ENCODE measurements around the gene CPEB2. TPM values are rescaled to one million over a fixed set of nuclear protein-coding genes. Genes with fewer than 3 reads are reported as not detected.

Gene CPEB2
- 10 to 100 TPM; 23.2 to 38.5 (median 26.5) TPM for total RNA-seq

DNA sequence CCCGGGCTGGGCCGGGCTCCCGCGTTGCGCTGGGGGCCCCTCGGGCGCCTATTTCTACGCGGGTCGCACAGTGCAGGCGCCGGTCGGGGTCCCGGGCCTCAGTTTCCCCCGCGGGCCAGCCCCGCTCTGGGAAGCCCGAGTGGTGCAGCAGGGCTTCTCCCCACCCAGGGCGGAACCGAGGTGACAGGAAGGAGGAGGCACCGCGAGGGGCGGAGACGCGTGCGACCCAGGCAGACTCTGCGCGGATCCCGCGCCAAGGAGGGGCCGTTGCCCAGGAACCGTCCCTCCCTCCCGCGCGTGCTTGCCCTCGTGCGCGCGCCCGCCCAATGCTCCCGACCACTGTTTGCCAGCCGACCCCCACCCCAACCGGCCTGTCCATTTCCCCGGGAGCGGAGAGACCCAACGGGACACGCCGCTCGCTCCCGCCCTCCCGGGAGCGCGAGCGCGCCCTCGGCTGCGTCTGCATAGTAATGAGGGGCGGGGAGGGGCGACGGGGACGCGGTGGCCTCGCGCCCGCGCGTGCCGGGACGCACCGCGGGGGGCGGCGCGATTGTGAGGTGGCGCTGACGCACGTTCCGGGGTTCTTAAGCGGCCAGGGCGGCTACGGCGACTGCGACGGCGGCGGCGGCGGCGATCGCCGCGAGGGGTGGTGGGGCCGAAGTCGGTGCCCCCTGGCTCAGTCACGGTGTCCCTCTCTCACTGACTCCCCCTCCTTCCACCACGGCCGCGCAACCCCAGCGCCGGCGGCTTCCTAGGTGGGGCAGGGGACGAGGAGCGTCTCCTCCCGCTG, at the start of gene CPEB2:
Gene CPEB2 (plus strand): TSS at position 613 of the 790 bp plus-strand sequence. CDS start 193 bp downstream, outside the sequence.
- peak; percentile 96 for DNase-seq
- in situ Hi-C loops (cut with MboI; ENCODE audit: low pct_ligation_motif_present in 1 of 4, low pct_unique_long_range_greater_than_20kb in 1 of 4, low sequenced_read_pairs in 3 of 4) = loop anchor here in 2 of 4 donors (25.0 kb wide), 2 partner anchors 460 to 1365 kb away; partner anchors contain the start of genes BOD1L1 (in 1 of the 2) and CC2D2A (in 1 of the 2)
- Histone ChIP-seq H3K27ac (peak within 1 kb of the TSS; percentile 99 to 100 (median 100)), H3K4me3 (peak within 1 kb of the TSS; percentile 85 to 97 (median 89)), H3K36me3 (no peaks in the 10 kb centered on the region), H3K9me3 (no peaks in the 10 kb centered on the region), H3K27me3 (no peaks in the 10 kb centered on the region), H3K4me1 (peaks cover 0 to 23% (median 17%) of the 10 kb centered on the region in 4 donors)
- TF ChIP-seq EP300 (IDR thresholded peaks at IDR 0.05; ENCODE audit: low read depth) (peak; percentile 74), POLR2AphosphoS5 (IDR thresholded peaks at IDR 0.05) (peak; percentile 98 to 99 (median 99)), POLR2A (IDR thresholded peaks at IDR 0.05) (peak; percentile 98)
- TF ChIP-seq, protein P1, sequence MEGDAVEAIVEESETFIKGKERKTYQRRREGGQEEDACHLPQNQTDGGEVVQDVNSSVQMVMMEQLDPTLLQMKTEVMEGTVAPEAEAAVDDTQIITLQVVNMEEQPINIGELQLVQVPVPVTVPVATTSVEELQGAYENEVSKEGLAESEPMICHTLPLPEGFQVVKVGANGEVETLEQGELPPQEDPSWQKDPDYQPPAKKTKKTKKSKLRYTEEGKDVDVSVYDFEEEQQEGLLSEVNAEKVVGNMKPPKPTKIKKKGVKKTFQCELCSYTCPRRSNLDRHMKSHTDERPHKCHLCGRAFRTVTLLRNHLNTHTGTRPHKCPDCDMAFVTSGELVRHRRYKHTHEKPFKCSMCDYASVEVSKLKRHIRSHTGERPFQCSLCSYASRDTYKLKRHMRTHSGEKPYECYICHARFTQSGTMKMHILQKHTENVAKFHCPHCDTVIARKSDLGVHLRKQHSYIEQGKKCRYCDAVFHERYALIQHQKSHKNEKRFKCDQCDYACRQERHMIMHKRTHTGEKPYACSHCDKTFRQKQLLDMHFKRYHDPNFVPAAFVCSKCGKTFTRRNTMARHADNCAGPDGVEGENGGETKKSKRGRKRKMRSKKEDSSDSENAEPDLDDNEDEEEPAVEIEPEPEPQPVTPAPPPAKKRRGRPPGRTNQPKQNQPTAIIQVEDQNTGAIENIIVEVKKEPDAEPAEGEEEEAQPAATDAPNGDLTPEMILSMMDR (IDR thresholded peaks at IDR 0.05) = no peak
- intact Hi-C loops (cut with DNase I; ENCODE audit: low total_unique reads) = no loop called here
- WGBS, 2 donors (ENCODE audit: low coverage in 1 of 2) = 0% methylated on average over 59 of the region's 104 CpGs; no CpG with 5 or more reads in 1 of the 2 donors

DNA sequence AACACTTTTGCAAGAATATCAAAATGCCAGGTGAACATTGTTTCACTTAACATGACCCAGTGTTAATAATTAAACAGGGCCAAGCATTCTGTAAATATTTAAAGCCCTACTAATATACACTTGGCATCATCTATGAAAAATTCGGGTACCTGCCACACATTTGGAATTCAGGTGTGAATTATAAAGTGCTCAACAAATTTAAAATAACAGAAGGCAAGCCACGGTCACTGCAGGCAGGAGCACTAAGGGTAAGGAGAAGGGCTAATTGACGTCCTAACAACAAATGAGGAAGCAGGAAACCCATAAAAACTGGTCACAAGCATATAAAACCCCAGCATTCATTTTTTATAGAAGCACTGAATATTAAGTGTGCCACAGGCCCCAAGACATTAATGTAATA, 43.8 kb upstream of the CPEB2 start:
- no peak for DNase-seq
- intact Hi-C loops (cut with DNase I; ENCODE audit: low total_unique reads) (no loop called here), in situ Hi-C loops (cut with MboI; ENCODE audit: low pct_ligation_motif_present in 1 of 4, low pct_unique_long_range_greater_than_20kb in 1 of 4, low sequenced_read_pairs in 3 of 4) (no loop called here)
- Histone ChIP-seq H3K36me3 (no peaks in the 10 kb centered on the region), H3K27me3 (no peaks in the 10 kb centered on the region), H3K27ac (no peak overlapping the region), H3K4me1 (no peaks in the 10 kb centered on the region), H3K9me3 (no peaks in the 10 kb centered on the region), H3K4me3 (no peak overlapping the region)
- TF ChIP-seq, protein P1 (IDR thresholded peaks at IDR 0.05) = no peak
- no peak for TF ChIP-seq POLR2A (IDR thresholded peaks at IDR 0.05)
- TF ChIP-seq EP300 (IDR thresholded peaks at IDR 0.05; ENCODE audit: low read depth) = no peak
- TF ChIP-seq POLR2AphosphoS5 (IDR thresholded peaks at IDR 0.05) = no peak
- 14 to 33% methylated on average over 3 of the region's 3 CpGs for WGBS, 2 donors (ENCODE audit: low coverage in 1 of 2)

DNA sequence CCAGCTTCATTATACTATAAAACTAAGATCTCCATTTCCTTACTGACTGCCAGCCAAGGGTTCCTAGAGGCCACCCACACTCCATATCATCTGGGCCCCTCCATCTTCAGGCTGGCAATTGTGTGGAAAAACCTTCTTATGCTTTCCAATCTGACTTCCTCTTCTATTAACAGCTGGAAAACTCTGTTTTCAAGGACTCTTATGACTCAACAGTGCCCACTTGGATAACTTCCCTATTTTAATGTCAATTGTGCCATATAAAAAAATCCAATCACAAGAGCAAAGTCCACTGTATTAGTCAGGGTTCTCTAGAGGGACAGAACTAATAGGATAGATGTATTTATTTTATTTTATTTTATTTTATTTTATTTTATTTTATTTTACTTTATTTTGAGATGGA, 41.0 kb upstream of the CPEB2 start:
- Histone ChIP-seq H3K4me3 (no peak overlapping the region), H3K27me3 (no peaks in the 10 kb centered on the region), H3K9me3 (no peaks in the 10 kb centered on the region), H3K27ac (no peak overlapping the region), H3K36me3 (no peaks in the 10 kb centered on the region), H3K4me1 (no peaks in the 10 kb centered on the region)
- DNase-seq = no peak
- TF ChIP-seq POLR2A (IDR thresholded peaks at IDR 0.05) = no peak
- TF ChIP-seq, protein P1 (IDR thresholded peaks at IDR 0.05) = no peak
- TF ChIP-seq EP300 (IDR thresholded peaks at IDR 0.05; ENCODE audit: low read depth) = no peak
- no peak for TF ChIP-seq POLR2AphosphoS5 (IDR thresholded peaks at IDR 0.05)
- in situ Hi-C loops (cut with MboI; ENCODE audit: low pct_ligation_motif_present in 1 of 4, low pct_unique_long_range_greater_than_20kb in 1 of 4, low sequenced_read_pairs in 3 of 4) = no loop called here
- intact Hi-C loops (cut with DNase I; ENCODE audit: low total_unique reads) = no loop called here

DNA sequence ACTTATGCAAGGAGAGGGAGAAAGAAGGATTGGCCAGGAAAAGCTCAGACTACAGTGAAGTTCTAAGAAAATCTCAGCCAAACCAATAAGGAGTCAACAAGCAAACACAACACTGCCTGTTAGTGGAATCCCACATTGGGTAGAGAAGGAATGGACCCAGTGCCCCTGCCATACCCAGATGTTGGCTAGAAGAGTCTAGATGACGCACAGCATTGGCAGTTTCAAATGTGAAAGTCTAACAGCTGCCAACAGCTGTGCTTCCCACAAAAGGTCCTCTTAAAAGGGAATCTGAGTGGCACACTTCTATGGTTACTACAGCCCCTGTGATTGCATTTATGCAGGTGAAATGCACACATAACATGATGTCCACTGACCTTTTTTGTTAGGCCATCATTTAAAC, 37.2 kb upstream of the CPEB2 start:
- TF ChIP-seq EP300 (IDR thresholded peaks at IDR 0.05; ENCODE audit: low read depth) (no peak), POLR2A (IDR thresholded peaks at IDR 0.05) (no peak), POLR2AphosphoS5 (IDR thresholded peaks at IDR 0.05) (no peak)
- TF ChIP-seq, protein P1 (IDR thresholded peaks at IDR 0.05) = no peak
- intact Hi-C loops (cut with DNase I; ENCODE audit: low total_unique reads) (no loop called here), in situ Hi-C loops (cut with MboI; ENCODE audit: low pct_ligation_motif_present in 1 of 4, low pct_unique_long_range_greater_than_20kb in 1 of 4, low sequenced_read_pairs in 3 of 4) (no loop called here)
- no peaks in the 10 kb centered on the region for H3K4me1 ChIP-seq
- no peak overlapping the region for H3K27ac ChIP-seq
- H3K36me3 ChIP-seq = no peaks in the 10 kb centered on the region
- no peak for DNase-seq
- H3K27me3 ChIP-seq = no peaks in the 10 kb centered on the region
- 83% methylated on average over 1 of the region's 1 CpG; no CpG with 5 or more reads in 1 of the 2 donors for WGBS, 2 donors (ENCODE audit: low coverage in 1 of 2)
- H3K9me3 ChIP-seq = no peaks in the 10 kb centered on the region
- H3K4me3 ChIP-seq = no peak overlapping the region

All from transverse colon (tissue), 4 donors.